ENCODE results near the gene ZNF845.

The ZNF845 gene

GRCh38 chr19:53374743-53375142 is 41.2 kb downstream of the ZNF845 start:
- Histone ChIP-seq H3K4me1 (ENCODE audit: control insufficient read depth, low read length) (no peaks in the 10 kb centered on the region), H3K9me2 (replicated peaks; ENCODE audit: control insufficient read depth, low read length) (no peaks in the 10 kb centered on the region), H3K4me3 (ENCODE audit: low read length) (no peak overlapping the region), H3K27me3 (ENCODE audit: control insufficient read depth, low read length) (no peaks in the 10 kb centered on the region), H3F3A (ENCODE audit: control insufficient read depth, insufficient read depth) (no peaks in the 10 kb centered on the region), H3K27ac (ENCODE audit: low read depth, low read length) (no peak overlapping the region), H3K79me2 (ENCODE audit: control insufficient read depth, low read length) (no peaks in the 10 kb centered on the region), H3K4me2 (ENCODE audit: low read length) (no peak overlapping the region), H4K20me1 (ENCODE audit: control insufficient read depth, insufficient read depth, low read depth, low read length) (no peaks in the 10 kb centered on the region), H3K36me3 (ENCODE audit: control insufficient read depth, low read length) (peaks cover 74% of the 10 kb centered on the region), H3K9me3 (ENCODE audit: control insufficient read depth, insufficient read depth, low read length) (peaks cover 9% of the 10 kb centered on the region; the same call in 1 of the 2 replicates)
- no peak for TF ChIP-seq EZH2phosphoT487 (IDR thresholded peaks at IDR 0.05; ENCODE audit: borderline replicate concordance, low read length)

GRCh38 chr19:53381376-53381775 is 47.8 kb downstream of the ZNF845 start:
- Histone ChIP-seq H3K27ac (ENCODE audit: low read depth, low read length) (no peak overlapping the region), H3K9me3 (ENCODE audit: control insufficient read depth, insufficient read depth, low read length) (peaks cover 65% of the 10 kb centered on the region), H3K79me2 (ENCODE audit: control insufficient read depth, low read length) (no peaks in the 10 kb centered on the region), H3K4me1 (ENCODE audit: control insufficient read depth, low read length) (no peaks in the 10 kb centered on the region), H3F3A (ENCODE audit: control insufficient read depth, insufficient read depth) (no peaks in the 10 kb centered on the region), H3K27me3 (ENCODE audit: control insufficient read depth, low read length) (no peaks in the 10 kb centered on the region), H3K4me2 (ENCODE audit: low read length) (no peak overlapping the region), H3K36me3 (ENCODE audit: control insufficient read depth, low read length) (peaks cover 92% of the 10 kb centered on the region), H3K9me2 (replicated peaks; ENCODE audit: control insufficient read depth, low read length) (no peaks in the 10 kb centered on the region), H4K20me1 (ENCODE audit: control insufficient read depth, insufficient read depth, low read depth, low read length) (no peaks in the 10 kb centered on the region), H3K4me3 (ENCODE audit: low read length) (no peak overlapping the region)
- TF ChIP-seq, protein P1, sequence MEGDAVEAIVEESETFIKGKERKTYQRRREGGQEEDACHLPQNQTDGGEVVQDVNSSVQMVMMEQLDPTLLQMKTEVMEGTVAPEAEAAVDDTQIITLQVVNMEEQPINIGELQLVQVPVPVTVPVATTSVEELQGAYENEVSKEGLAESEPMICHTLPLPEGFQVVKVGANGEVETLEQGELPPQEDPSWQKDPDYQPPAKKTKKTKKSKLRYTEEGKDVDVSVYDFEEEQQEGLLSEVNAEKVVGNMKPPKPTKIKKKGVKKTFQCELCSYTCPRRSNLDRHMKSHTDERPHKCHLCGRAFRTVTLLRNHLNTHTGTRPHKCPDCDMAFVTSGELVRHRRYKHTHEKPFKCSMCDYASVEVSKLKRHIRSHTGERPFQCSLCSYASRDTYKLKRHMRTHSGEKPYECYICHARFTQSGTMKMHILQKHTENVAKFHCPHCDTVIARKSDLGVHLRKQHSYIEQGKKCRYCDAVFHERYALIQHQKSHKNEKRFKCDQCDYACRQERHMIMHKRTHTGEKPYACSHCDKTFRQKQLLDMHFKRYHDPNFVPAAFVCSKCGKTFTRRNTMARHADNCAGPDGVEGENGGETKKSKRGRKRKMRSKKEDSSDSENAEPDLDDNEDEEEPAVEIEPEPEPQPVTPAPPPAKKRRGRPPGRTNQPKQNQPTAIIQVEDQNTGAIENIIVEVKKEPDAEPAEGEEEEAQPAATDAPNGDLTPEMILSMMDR (IDR thresholded peaks at IDR 0.05; ENCODE audit: low read depth, low read length, poor library complexity, severe bottlenecking): no peak
- no peak for TF ChIP-seq EZH2phosphoT487 (IDR thresholded peaks at IDR 0.05; ENCODE audit: borderline replicate concordance, low read length)

GRCh38 chr19:53388168-53388567 is 54.6 kb downstream of the ZNF845 start:
- no peak for TF ChIP-seq EZH2phosphoT487 (IDR thresholded peaks at IDR 0.05; ENCODE audit: borderline replicate concordance, low read length)
- TF ChIP-seq, protein P1 (IDR thresholded peaks at IDR 0.05; ENCODE audit: low read depth, low read length, poor library complexity, severe bottlenecking): no peak
- Histone ChIP-seq H3K27ac (ENCODE audit: low read depth, low read length) (no peak overlapping the region), H3K36me3 (ENCODE audit: control insufficient read depth, low read length) (peaks cover 28% of the 10 kb centered on the region), H3K27me3 (ENCODE audit: control insufficient read depth, low read length) (no peaks in the 10 kb centered on the region), H3K4me1 (ENCODE audit: control insufficient read depth, low read length) (no peaks in the 10 kb centered on the region), H3K4me3 (ENCODE audit: low read length) (no peak overlapping the region), H3K9me2 (replicated peaks; ENCODE audit: control insufficient read depth, low read length) (no peaks in the 10 kb centered on the region), H3F3A (ENCODE audit: control insufficient read depth, insufficient read depth) (no peaks in the 10 kb centered on the region), H3K79me2 (ENCODE audit: control insufficient read depth, low read length) (no peaks in the 10 kb centered on the region), H3K9me3 (ENCODE audit: control insufficient read depth, insufficient read depth, low read length) (peaks cover 46% of the 10 kb centered on the region), H4K20me1 (ENCODE audit: control insufficient read depth, insufficient read depth, low read depth, low read length) (no peaks in the 10 kb centered on the region), H3K4me2 (ENCODE audit: low read length) (no peak overlapping the region)

- Histone ChIP-seq H3F3A (ENCODE audit: control insufficient read depth, insufficient read depth) (no peaks in the 10 kb centered on the region), H3K9me3 (ENCODE audit: control insufficient read depth, insufficient read depth, low read length) (peaks cover 38% of the 10 kb centered on the region), H3K27ac (ENCODE audit: low read depth, low read length) (no peak overlapping the region), H3K27me3 (ENCODE audit: control insufficient read depth, low read length) (no peaks in the 10 kb centered on the region), H3K4me1 (ENCODE audit: control insufficient read depth, low read length) (no peaks in the 10 kb centered on the region), H3K36me3 (ENCODE audit: control insufficient read depth, low read length) (peaks cover 21% of the 10 kb centered on the region), H3K79me2 (ENCODE audit: control insufficient read depth, low read length) (no peaks in the 10 kb centered on the region), H4K20me1 (ENCODE audit: control insufficient read depth, insufficient read depth, low read depth, low read length) (no peaks in the 10 kb centered on the region), H3K4me3 (ENCODE audit: low read length) (no peak overlapping the region), H3K4me2 (ENCODE audit: low read length) (no peak overlapping the region), H3K9me2 (replicated peaks; ENCODE audit: control insufficient read depth, low read length) (no peaks in the 10 kb centered on the region)
- TF ChIP-seq EZH2phosphoT487 (IDR thresholded peaks at IDR 0.05; ENCODE audit: borderline replicate concordance, low read length): no peak
- TF ChIP-seq, protein P1 (IDR thresholded peaks at IDR 0.05; ENCODE audit: low read depth, low read length, poor library complexity, severe bottlenecking): no peak
These were observed 55.4 kb downstream of the ZNF845 start for GRCh38 chr19:53388904-53389303.

All from DOHH2 (cell line).